HG02943 (cell line): ENCODE data around the gene EXT2.

Experiments
- ATAC-seq: cut with Tn5 transposase; IDR thresholded peaks from one replicate; pipeline ENCODE4 v1.9.1; 2021; ENCODE audit warnings: mild to moderate bottlenecking, low read depth, moderate library complexity; ENCODE audit not compliant: unreplicated experiment

Gene EXT2

GRCh38 chr11:44192462-44193100, 97.1 kb downstream of the EXT2 start:
- ATAC-seq = no peak

GRCh38 chr11:44193856-44194255, 98.4 kb downstream of the EXT2 start:
- ATAC-seq = no peak

GRCh38 chr11:44198146-44198724, 102.8 kb downstream of the EXT2 start:
- ATAC-seq = no peak

- ATAC-seq = no peak
These were observed 103.8 kb downstream of the EXT2 start for GRCh38 chr11:44199298-44199697.

- ATAC-seq = no peak
These were observed 104.3 kb downstream of the EXT2 start for GRCh38 chr11:44199816-44200215.

- ATAC-seq = no peak
These were observed 108.0 kb downstream of the EXT2 start for GRCh38 chr11:44203270-44204043.

- ATAC-seq = no peak
These were observed 109.9 kb downstream of the EXT2 start for GRCh38 chr11:44205352-44205751.

GRCh38 chr11:44205836-44206235, 110.4 kb downstream of the EXT2 start:
- ATAC-seq = no peak

- ATAC-seq = no peak
These were observed 111.8 kb downstream of the EXT2 start for GRCh38 chr11:44207292-44207691.

- ATAC-seq = no peak
These were observed 113.6 kb downstream of the EXT2 start for GRCh38 chr11:44208976-44209603.

GRCh38 chr11:44212128-44212527, 116.7 kb downstream of the EXT2 start:
- no peak for ATAC-seq

- no peak for ATAC-seq
These were observed 117.7 kb downstream of the EXT2 start for GRCh38 chr11:44213148-44213547.

- no peak for ATAC-seq
These were observed 122.0 kb downstream of the EXT2 start for GRCh38 chr11:44217432-44217831.

GRCh38 chr11:44219830-44220796, 124.6 kb downstream of the EXT2 start:
- ATAC-seq = no peak

GRCh38 chr11:44221456-44221855, 126.0 kb downstream of the EXT2 start:
- no peak for ATAC-seq

GRCh38 chr11:44221992-44222391, 126.5 kb downstream of the EXT2 start:
- ATAC-seq = no peak

GRCh38 chr11:44223238-44223637, 127.8 kb downstream of the EXT2 start:
- ATAC-seq = no peak

GRCh38 chr11:44224867-44225501, 129.5 kb downstream of the EXT2 start:
- ATAC-seq = no peak

- ATAC-seq = no peak
These were observed 131.0 kb downstream of the EXT2 start for GRCh38 chr11:44226490-44226889.

GRCh38 chr11:44226945-44227344, 131.5 kb downstream of the EXT2 start:
- no peak for ATAC-seq
